Upper lobe of left lung (tissue), 6 donors: ENCODE measurements around the gene ZNF200. TPM values are rescaled to one million over a fixed set of nuclear protein-coding genes. Genes with fewer than 3 reads are reported as not detected.
A peak's percentile ranks its signal among the peaks of the same experiment; 100 is the strongest.

ENCODE experiments used
- ATAC-seq, 2 donors: fragments of 200-7000 bp; cut with Tn5 transposase; one replicate each; pipeline ENCODE4 v1.9.1; 2022; ENCODE audit warnings: mild to moderate bottlenecking in 2 of 2, moderate library complexity in 2 of 2; ENCODE audit not compliant: low FRiP score in 2 of 2
- DNase-seq, 2 donors: peaks; one replicate each; pipeline ENCODE4 v3.0.0-alpha.2; 2019 to 2020
- H3K27ac ChIP-seq, 4 donors: fragments of 200-600 bp; sonication (generic); one replicate each; pipeline ENCODE4 v1.5.1; 2016 to 2019
- H3K27me3 ChIP-seq, 4 donors: fragments of 200-600 bp; sonication (generic); one replicate each; pipeline ENCODE4 v1.5.1; 2017 to 2019
- H3K36me3 ChIP-seq, 4 donors: fragments of 200-600 bp; sonication (generic); one replicate each; pipeline ENCODE4 v1.5.1; 2016 to 2019
- H3K4me1 ChIP-seq, 4 donors: fragments of 200-600 bp; sonication (generic); one replicate each; pipeline ENCODE4 v1.5.1; 2018 to 2019
- H3K4me3 ChIP-seq, 4 donors: fragments of 200-600 bp; sonication (generic); one replicate each; pipeline ENCODE4 v1.5.1; 2017 to 2019; ENCODE audit warnings: mild to moderate bottlenecking in 2 of 4, moderate library complexity in 1 of 4
- H3K9me3 ChIP-seq, 4 donors: fragments of 200-600 bp; sonication (generic); one replicate each; pipeline ENCODE4 v1.5.1; 2018 to 2019
- EP300 ChIP-seq, 4 donors: sonication (generic); formaldehyde crosslinking; IDR thresholded peaks; one replicate each; pipeline ENCODE4 v1.5.1; 2017; ENCODE audit warnings: antibody characterized with exemption in 4 of 4, control low read depth in 2 of 4
- POLR2A ChIP-seq, 4 donors: fragments of 450-650 bp; IDR thresholded peaks; one replicate each; pipeline ENCODE4 v1.5.1; 2016 to 2017; ENCODE audit warnings: antibody characterized with exemption in 4 of 4, mild to moderate bottlenecking in 2 of 4
- POLR2AphosphoS5 ChIP-seq, 2 donors: sonication (generic); formaldehyde crosslinking; IDR thresholded peaks; one replicate each; pipeline ENCODE4 v1.5.1; 2017; ENCODE audit warnings: antibody characterized with exemption in 2 of 2
- WGBS, 2 donors: methylation state at CpG; one replicate each; pipeline ENCODE4 v1.1.5; 2017 to 2018; 5-methylcytosine and 5-hydroxymethylcytosine counted together
- total RNA-seq, 6 donors: library from RNA; depleted of rRNA in 4 of 6; stranded (reverse); fragments of >200 nt in 4 of 6; gene quantifications; one replicate each; pipeline versions ENCODE4 v1.1.0 to v1.2.1, GENCODE V29; 2016 to 2021
- TF ChIP-seq, protein P1 (sequence below), 6 experiments: fragments of 450-650 bp in 4 of 6; fragments of 200-600 bp in 2 of 6; sonication (generic) in 2 of 6; IDR thresholded peaks; one replicate each; pipeline ENCODE4 v1.5.1; 2016 to 2019; ENCODE audit warnings: antibody characterized with exemption in 6 of 6
- donor health status: DM: no; HTN: no; CAD: no; lungs with moderate emphysema.
- donor health status: DM: no; HTN: yes; CAD: no; lungs with severe emphysema.

Gene ZNF200
- total RNA-seq, 6 donors from 2014 or later: 6.4 to 9.5 (median 7.8) TPM

DNA sequence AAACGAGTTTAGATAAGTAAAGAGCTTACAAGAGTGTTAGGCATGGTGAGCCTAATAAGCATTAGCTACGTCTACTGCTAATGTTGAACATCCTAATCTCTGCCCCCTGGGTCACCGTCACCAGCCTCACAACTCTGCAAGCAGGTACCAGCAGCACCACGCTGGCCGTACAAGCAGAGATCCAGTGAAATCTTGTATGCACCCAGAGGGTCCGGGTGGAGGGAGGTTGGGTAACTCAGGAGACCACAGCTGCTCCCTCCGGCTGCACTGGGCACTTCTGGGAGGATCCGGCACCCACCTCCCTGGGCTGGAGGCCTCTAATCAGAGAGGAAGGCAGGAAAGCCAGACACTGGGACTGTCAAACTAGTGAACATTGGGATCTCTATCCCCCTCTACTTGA lies 55.3 kb downstream of the ZNF200 start:
- Histone ChIP-seq H3K36me3 (no peaks in the 10 kb centered on the region), H3K27ac (no peak overlapping the region), H3K4me1 (peaks cover 13 to 28% (median 17%) of the 10 kb centered on the region in 4 donors), H3K27me3 (peaks cover 0 to 61% (median 27%) of the 10 kb centered on the region in 4 donors), H3K9me3 (no peaks in the 10 kb centered on the region), H3K4me3 (no peak overlapping the region)
- TF ChIP-seq POLR2A (IDR thresholded peaks at IDR 0.05) (no peak), EP300 (IDR thresholded peaks at IDR 0.05) (no peak), POLR2AphosphoS5 (IDR thresholded peaks at IDR 0.05) (no peak)
- TF ChIP-seq, protein P1, sequence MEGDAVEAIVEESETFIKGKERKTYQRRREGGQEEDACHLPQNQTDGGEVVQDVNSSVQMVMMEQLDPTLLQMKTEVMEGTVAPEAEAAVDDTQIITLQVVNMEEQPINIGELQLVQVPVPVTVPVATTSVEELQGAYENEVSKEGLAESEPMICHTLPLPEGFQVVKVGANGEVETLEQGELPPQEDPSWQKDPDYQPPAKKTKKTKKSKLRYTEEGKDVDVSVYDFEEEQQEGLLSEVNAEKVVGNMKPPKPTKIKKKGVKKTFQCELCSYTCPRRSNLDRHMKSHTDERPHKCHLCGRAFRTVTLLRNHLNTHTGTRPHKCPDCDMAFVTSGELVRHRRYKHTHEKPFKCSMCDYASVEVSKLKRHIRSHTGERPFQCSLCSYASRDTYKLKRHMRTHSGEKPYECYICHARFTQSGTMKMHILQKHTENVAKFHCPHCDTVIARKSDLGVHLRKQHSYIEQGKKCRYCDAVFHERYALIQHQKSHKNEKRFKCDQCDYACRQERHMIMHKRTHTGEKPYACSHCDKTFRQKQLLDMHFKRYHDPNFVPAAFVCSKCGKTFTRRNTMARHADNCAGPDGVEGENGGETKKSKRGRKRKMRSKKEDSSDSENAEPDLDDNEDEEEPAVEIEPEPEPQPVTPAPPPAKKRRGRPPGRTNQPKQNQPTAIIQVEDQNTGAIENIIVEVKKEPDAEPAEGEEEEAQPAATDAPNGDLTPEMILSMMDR (IDR thresholded peaks at IDR 0.05): no peak
- 61 to 72% methylated on average over 8 of the region's 8 CpGs for WGBS, 2 donors
- ATAC-seq (peak in 1 of 2 donors; percentile 44), DNase-seq (no peak)

DNA sequence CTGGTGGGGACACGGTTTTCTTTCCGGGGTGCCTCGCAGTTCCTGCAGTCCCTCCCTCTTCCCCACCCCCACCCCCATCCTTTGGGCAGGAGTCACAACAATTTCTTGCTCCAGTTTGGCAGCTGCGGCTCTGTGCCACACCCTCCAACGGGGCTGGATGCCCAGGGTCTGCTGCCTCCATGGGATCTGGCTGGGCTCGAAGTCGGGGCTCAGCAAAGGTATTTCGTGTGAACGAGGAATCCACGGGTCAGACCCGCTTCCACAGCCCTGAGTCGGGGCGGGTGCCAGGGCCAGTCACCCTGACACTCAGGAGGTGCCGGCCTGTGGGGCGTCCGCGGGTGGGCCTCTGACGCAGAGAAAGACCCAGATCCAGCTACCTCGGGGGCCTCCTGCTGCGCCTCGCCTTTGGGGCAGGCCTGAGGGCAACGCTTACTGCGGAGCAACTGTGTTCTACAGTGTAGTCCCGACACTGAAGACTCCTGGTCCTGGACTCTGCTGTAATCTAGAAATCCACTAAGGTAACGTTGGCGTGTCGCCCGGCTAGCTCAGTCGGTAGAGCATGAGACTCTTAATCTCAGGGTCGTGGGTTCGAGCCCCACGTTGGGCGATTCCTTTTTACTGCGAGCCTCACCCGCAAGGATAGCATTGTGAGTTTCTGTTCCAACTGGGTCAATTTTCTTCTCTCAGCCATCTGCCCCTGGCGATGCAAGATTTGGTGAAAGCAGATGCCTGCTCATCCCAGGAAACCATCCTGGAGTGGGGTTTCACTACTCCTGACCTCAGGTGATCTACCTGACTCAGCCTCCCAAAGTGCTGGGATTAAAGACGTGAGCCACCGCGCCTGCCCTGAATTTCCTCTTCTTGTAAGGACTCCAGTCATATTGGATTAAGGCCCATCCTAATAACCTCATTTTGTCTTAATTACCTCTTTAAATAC lies 59.5 kb downstream of the ZNF200 start:
- ATAC-seq: no peak
- no peaks in the 10 kb centered on the region for H3K36me3 ChIP-seq
- WGBS, 2 donors: 11 to 61% methylated on average over 4 to 32 of the region's 39 CpGs
- H3K27ac ChIP-seq: no peak overlapping the region
- TF ChIP-seq, protein P1 (IDR thresholded peaks at IDR 0.05): no peak
- no peak for TF ChIP-seq POLR2AphosphoS5 (IDR thresholded peaks at IDR 0.05)
- TF ChIP-seq EP300 (IDR thresholded peaks at IDR 0.05): no peak
- TF ChIP-seq POLR2A (IDR thresholded peaks at IDR 0.05): no peak
- no peaks in the 10 kb centered on the region for H3K9me3 ChIP-seq
- H3K27me3 ChIP-seq: peaks cover 0 to 66% (median 35%) of the 10 kb centered on the region in 4 donors
- H3K4me1 ChIP-seq: peaks cover 20 to 36% (median 23%) of the 10 kb centered on the region in 4 donors
- H3K4me3 ChIP-seq: no peak overlapping the region
- DNase-seq: peak in 1 of 2 donors; percentile 70

DNA sequence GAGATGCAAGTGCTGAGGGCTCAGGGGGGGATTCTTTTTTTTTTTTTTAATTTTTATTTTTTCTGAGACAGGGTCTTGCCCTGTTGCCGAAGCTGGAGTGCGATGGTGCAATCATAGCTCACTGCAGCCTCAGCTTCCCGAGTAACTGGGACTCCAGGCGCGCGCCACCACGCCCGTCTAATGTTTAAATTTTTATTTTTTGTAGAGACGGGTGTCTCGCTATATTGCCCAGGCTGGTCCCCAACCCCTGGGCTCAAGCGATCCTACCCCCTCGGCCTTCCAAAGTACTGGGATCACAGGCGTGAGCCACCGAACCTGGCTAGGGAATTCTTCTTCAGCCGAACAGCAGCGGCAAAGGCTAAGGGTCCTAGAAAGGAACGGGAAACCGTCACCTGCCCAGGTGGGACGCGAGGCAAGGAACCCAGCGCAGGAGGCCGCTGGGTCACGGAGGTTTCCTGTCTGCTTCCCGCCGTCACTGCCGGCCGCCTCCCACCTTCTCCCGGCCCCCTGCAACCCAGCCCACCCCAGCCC lies 60.3 kb downstream of the ZNF200 start:
- ATAC-seq (no peak), DNase-seq (no peak)
- Histone ChIP-seq H3K4me3 (no peak overlapping the region), H3K27ac (no peak overlapping the region), H3K36me3 (no peaks in the 10 kb centered on the region), H3K9me3 (no peaks in the 10 kb centered on the region), H3K4me1 (peaks cover 22 to 39% (median 26%) of the 10 kb centered on the region in 4 donors), H3K27me3 (peaks cover 0 to 66% (median 40%) of the 10 kb centered on the region in 4 donors)
- TF ChIP-seq POLR2AphosphoS5 (IDR thresholded peaks at IDR 0.05): no peak
- no peak for TF ChIP-seq POLR2A (IDR thresholded peaks at IDR 0.05)
- TF ChIP-seq, protein P1 (IDR thresholded peaks at IDR 0.05): no peak
- no peak for TF ChIP-seq EP300 (IDR thresholded peaks at IDR 0.05)
- 27 to 40% methylated on average over 13 to 28 of the region's 28 CpGs for WGBS, 2 donors

DNA sequence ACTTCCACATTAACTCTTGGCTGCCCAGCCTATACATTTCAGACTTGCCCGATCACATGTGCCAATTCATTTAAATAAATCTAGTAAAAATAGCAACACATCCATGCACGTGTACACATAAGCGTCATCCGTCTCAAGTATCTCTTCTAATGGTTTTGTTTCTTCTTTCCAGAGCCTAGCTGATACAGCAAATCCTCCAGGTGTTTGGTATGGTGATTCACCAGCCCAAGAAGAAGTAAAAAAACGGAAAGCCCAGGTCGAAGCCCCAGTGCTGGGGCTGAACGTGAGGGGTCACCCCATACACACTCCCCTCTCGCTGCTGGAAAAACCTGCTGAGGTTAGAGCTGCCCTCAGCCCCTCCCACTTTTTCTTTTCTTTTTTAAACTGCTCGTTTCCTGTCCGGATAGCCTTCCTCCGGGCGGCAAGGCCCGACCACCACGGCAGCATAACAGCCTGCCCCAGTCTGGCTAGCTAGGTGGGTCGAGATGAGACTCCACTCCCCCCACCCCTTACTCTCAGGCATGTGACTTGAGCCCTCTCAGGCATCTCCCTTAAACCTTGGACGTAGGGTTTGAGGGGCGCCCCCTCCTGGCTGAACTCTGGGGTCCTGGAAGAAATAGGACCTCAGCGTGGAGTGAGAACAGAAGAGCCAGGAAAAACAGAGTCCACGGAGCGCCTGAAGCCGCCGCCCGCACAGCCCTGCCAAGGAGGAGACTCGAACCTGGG lies 60.9 kb downstream of the ZNF200 start:
- Histone ChIP-seq H3K4me3 (no peak overlapping the region), H3K27ac (no peak overlapping the region), H3K9me3 (no peaks in the 10 kb centered on the region), H3K4me1 (peaks cover 22 to 39% (median 26%) of the 10 kb centered on the region in 4 donors), H3K36me3 (no peaks in the 10 kb centered on the region), H3K27me3 (peaks cover 0 to 70% (median 41%) of the 10 kb centered on the region in 4 donors)
- TF ChIP-seq POLR2AphosphoS5 (IDR thresholded peaks at IDR 0.05) (no peak), POLR2A (IDR thresholded peaks at IDR 0.05) (no peak), EP300 (IDR thresholded peaks at IDR 0.05) (no peak)
- TF ChIP-seq, protein P1 (IDR thresholded peaks at IDR 0.05): no peak
- ATAC-seq (no peak), DNase-seq (no peak)
- WGBS, 2 donors: 7 to 8% methylated on average over 24 of the region's 24 CpGs

Other genes with a start within 250 kb of the ZNF200 start
- gene CLDN9, start 222.2 kb downstream of the ZNF200 start, total RNA-seq: 1 to 10 TPM in 4 of 6 donors, under 1 TPM in 2; 0.57 to 5.9 (median 1.1) TPM
- gene CLDN6, start 217.0 kb downstream of the ZNF200 start, total RNA-seq: 1 to 10 TPM in 1 of 6 donors, under 1 TPM in 2, not detected in 3; 0.30 to 1.9 (median 0.72) TPM
- gene TNFRSF12A, start 214.8 kb downstream of the ZNF200 start, total RNA-seq: 100 to 1,000 TPM in 1 of 6 donors, 10 to 100 TPM in 5; 37.7 to 431 (median 76.5) TPM
- gene HCFC1R1, start 211.2 kb downstream of the ZNF200 start, total RNA-seq: 10 to 100 TPM; 28.3 to 85.1 (median 42.2) TPM
- gene THOC6, start 211.1 kb downstream of the ZNF200 start, total RNA-seq: 10 to 100 TPM; 18.5 to 40.8 (median 33.1) TPM
- gene BICDL2, start 198.2 kb downstream of the ZNF200 start, total RNA-seq: 10 to 100 TPM; 18.5 to 98.5 (median 35.0) TPM
- 10 to 100 TPM; 10.0 to 41.4 (median 20.5) TPM for gene MMP25, start 188.6 kb downstream of the ZNF200 start, total RNA-seq
- gene IL32, start 169.5 kb downstream of the ZNF200 start, total RNA-seq: 100 to 1,000 TPM in 3 of 6 donors, 10 to 100 TPM in 3; 31.4 to 220 (median 116) TPM
- gene ZSCAN10, start 135.9 kb downstream of the ZNF200 start, total RNA-seq: 1 to 10 TPM in 1 of 6 donors, under 1 TPM in 3, not detected in 2; 0.17 to 1.0 (median 0.28) TPM
- 10 to 100 TPM; 13.8 to 25.2 (median 16.8) TPM for gene ZNF205, start 122.6 kb downstream of the ZNF200 start, total RNA-seq
- gene ZNF213, start 100.1 kb downstream of the ZNF200 start, total RNA-seq: 10 to 100 TPM in 4 of 6 donors, 1 to 10 TPM in 2; 4.2 to 20.3 (median 11.6) TPM
- not detected for gene OR1F1, start 47.0 kb downstream of the ZNF200 start, total RNA-seq
- gene MEFV, start 21.5 kb upstream of the ZNF200 start, total RNA-seq: 10 to 100 TPM in 5 of 6 donors, 1 to 10 TPM in 1; 9.1 to 18.9 (median 12.3) TPM
- gene ZNF263, start 48.3 kb upstream of the ZNF200 start, total RNA-seq: 10 to 100 TPM; 19.6 to 48.2 (median 32.2) TPM
- 1 to 10 TPM; 1.3 to 6.0 (median 4.0) TPM for gene TIGD7, start 70.3 kb upstream of the ZNF200 start, total RNA-seq
- gene ZNF75A, start 70.3 kb upstream of the ZNF200 start, total RNA-seq: 10 to 100 TPM; 21.5 to 69.1 (median 25.9) TPM
- under 1 TPM in 2 of 6 donors, not detected in 4; 0.39 to 0.46 TPM for gene OR2C1, start 120.7 kb upstream of the ZNF200 start, total RNA-seq
- gene ZSCAN32, start 165.8 kb upstream of the ZNF200 start, total RNA-seq: 10 to 100 TPM in 5 of 6 donors, 1 to 10 TPM in 1; 7.5 to 25.0 (median 14.0) TPM
- gene ZNF174, start 166.1 kb upstream of the ZNF200 start, total RNA-seq: 10 to 100 TPM in 4 of 6 donors, 1 to 10 TPM in 2; 9.0 to 30.4 (median 10.6) TPM
- gene ZNF597, start 208.3 kb upstream of the ZNF200 start, total RNA-seq: 1 to 10 TPM in 5 of 6 donors, under 1 TPM in 1; 0.78 to 7.7 (median 4.6) TPM
- gene NAA60, start 208.5 kb upstream of the ZNF200 start, total RNA-seq: 10 to 100 TPM; 33.0 to 77.5 (median 54.6) TPM